ENCODE measurements around the gene ACO1. TPM values are rescaled to one million over a fixed set of nuclear protein-coding genes. Genes with fewer than 3 reads are reported as not detected.
A peak's percentile ranks its signal among the peaks of the same experiment; 100 is the strongest.
"Not testable (repeated sequence)": the region's sequence is repeated elsewhere in the genome, so short reads cannot be mapped to it uniquely, and the experiment has no call there.

Gene ACO1
- 44.3 TPM for total RNA-seq (ENCODE audit: insufficient read depth, low replicate concordance)

- DNase-seq (ENCODE audit: low spot score): peak; percentile 93
Observed at GRCh38 chr9:32384364-32385151, at the start of gene ACO1. Gene ACO1, plus strand, starts transcription at chr9:32384643. Its CDS starts 20,864 bp downstream, at chr9:32405507.

- DNase-seq (ENCODE audit: low spot score): no peak
Observed at GRCh38 chr9:32334916-32335895, 49.2 kb upstream of the ACO1 start.

GRCh38 chr9:32339424-32339823 lies 45.0 kb upstream of the ACO1 start:
- DNase-seq (ENCODE audit: low spot score): no peak

GRCh38 chr9:32340361-32340760 lies 44.1 kb upstream of the ACO1 start:
- peak; percentile 74 for DNase-seq (ENCODE audit: low spot score)

GRCh38 chr9:32344551-32345182 lies 39.8 kb upstream of the ACO1 start:
- no peak for DNase-seq (ENCODE audit: low spot score)

GRCh38 chr9:32345243-32345642 lies 39.2 kb upstream of the ACO1 start:
- no peak for DNase-seq (ENCODE audit: low spot score)

GRCh38 chr9:32347571-32347970 lies 36.9 kb upstream of the ACO1 start:
- no peak for DNase-seq (ENCODE audit: low spot score)

GRCh38 chr9:32348106-32348695 lies 36.2 kb upstream of the ACO1 start:
- DNase-seq (ENCODE audit: low spot score): peak; percentile 34

GRCh38 chr9:32349013-32349412 lies 35.4 kb upstream of the ACO1 start:
- DNase-seq (ENCODE audit: low spot score): no peak

- DNase-seq (ENCODE audit: low spot score): peak; percentile 63
Observed at GRCh38 chr9:32350682-32351081, 33.8 kb upstream of the ACO1 start.

- no peak for DNase-seq (ENCODE audit: low spot score)
Observed at GRCh38 chr9:32351845-32352244, 32.6 kb upstream of the ACO1 start.

- not testable (repeated sequence) for DNase-seq (ENCODE audit: low spot score)
Observed at GRCh38 chr9:32353476-32353875, 31.0 kb upstream of the ACO1 start.

- DNase-seq (ENCODE audit: low spot score): no peak
Observed at GRCh38 chr9:32359452-32359851, 25.0 kb upstream of the ACO1 start.

- no peak for DNase-seq (ENCODE audit: low spot score)
Observed at GRCh38 chr9:32360983-32361673, 23.3 kb upstream of the ACO1 start.

GRCh38 chr9:32371279-32371678 lies 13.2 kb upstream of the ACO1 start:
- DNase-seq (ENCODE audit: low spot score): no peak

- no peak for DNase-seq (ENCODE audit: low spot score)
Observed at GRCh38 chr9:32371679-32372078, 12.8 kb upstream of the ACO1 start.

- no peak for DNase-seq (ENCODE audit: low spot score)
Observed at GRCh38 chr9:32376285-32376684, 8.2 kb upstream of the ACO1 start.

GRCh38 chr9:32378496-32378895 lies 5.9 kb upstream of the ACO1 start:
- peak; percentile 64 for DNase-seq (ENCODE audit: low spot score)

- peak; percentile 85 for DNase-seq (ENCODE audit: low spot score)
Observed at GRCh38 chr9:32378993-32379729, 5.3 kb upstream of the ACO1 start.

GRCh38 chr9:32380944-32381343 lies 3.5 kb upstream of the ACO1 start:
- no peak for DNase-seq (ENCODE audit: low spot score)

All from umbilical cord (tissue), 2 donors.